AG04450 (cell line): ENCODE measurements around the gene GMCL2. TPM values are rescaled to one million over a fixed set of nuclear protein-coding genes. Genes with fewer than 3 reads are reported as not detected.

Experiments used
- CTCF ChIA-PET: fragments of 300-600, 350-600 bp; formaldehyde crosslinking; extraction: SDS; loops from one replicate; lab custom pipeline; 2022; ENCODE audit warnings: antibody characterized with exemption, inconsistent platforms; lab: Charles Lee
- POLR2A ChIA-PET: fragments of 350-600 bp; formaldehyde crosslinking; extraction: SDS; loops from one replicate; lab custom pipeline; 2021; ENCODE audit warnings: antibody characterized with exemption, inconsistent platforms; lab: Yijun Ruan, JAX
- DNase-seq: peaks from one replicate; pipeline ENCODE4 v3.0.0-alpha.2; 2011; ENCODE audit warnings: low read depth, low spot score
- H3K27ac ChIP-seq: one replicate; pipeline ENCODE4 v1.5.1; 2012; ENCODE audit warnings: low read depth, low read length, control low read depth
- H3K27me3 ChIP-seq: one replicate; pipeline ENCODE4 v1.6.0; 2012; ENCODE audit warnings: low read length; ENCODE audit not compliant: control insufficient read depth, insufficient read depth
- H3K4me3 ChIP-seq: 2 replicates; pipeline ENCODE4 v1.5.1; 2011; ENCODE audit warnings: mild to moderate bottlenecking, low read depth, low read length, control low read depth
- H3K9me3 ChIP-seq: 2 replicates; pipeline ENCODE4 v1.5.1; 2012; ENCODE audit warnings: low read length; ENCODE audit not compliant: control insufficient read depth, insufficient read depth
- polyA plus RNA-seq: library from polyadenylated mRNA; depleted of rRNA; stranded (reverse); fragments of >200 nt; gene quantifications from 2 replicates; pipeline ENCODE4 v1.2.3, GENCODE V29; 2011
- TF ChIP-seq, protein P1 (sequence below): IDR thresholded peaks from 2 replicates; pipeline ENCODE4 v1.5.1; 2011; ENCODE audit warnings: low read depth, low read length, control low read depth, inconsistent platforms

Gene GMCL2
- polyA plus RNA-seq, 1 experiment: not detected

DNA sequence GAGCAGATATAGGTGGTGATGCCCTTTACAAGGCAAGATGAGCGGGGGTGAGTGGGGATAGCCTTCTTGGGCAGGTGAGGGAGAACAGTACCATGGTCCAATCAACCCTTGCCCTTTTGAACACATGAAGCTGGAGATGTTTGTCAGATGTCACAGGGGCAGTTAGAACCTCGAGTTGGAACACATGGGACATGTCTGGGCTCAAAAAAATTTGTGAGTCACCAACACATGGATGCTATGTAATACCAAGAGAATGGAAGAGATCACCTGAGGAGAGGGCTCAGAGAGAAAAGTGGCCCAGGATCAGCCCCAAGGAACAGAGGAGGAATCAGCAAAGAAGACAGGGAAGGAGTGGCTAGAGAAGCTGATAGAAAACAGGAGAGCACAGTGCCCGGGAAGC lies 40.8 kb upstream of the GMCL2 start:
- ChIA-PET CTCF (no interaction called here), POLR2A (interaction anchor here (1.2 to 1.5 kb wide), 2 partner anchors 23 to 24 kb away, joined by 3 to 4 read pairs; partner anchors contain the start of gene HNRNPAB)
- H3K27me3 ChIP-seq: no peaks in the 10 kb centered on the region
- no peak overlapping the region for H3K27ac ChIP-seq
- no peak for DNase-seq
- TF ChIP-seq, protein P1, sequence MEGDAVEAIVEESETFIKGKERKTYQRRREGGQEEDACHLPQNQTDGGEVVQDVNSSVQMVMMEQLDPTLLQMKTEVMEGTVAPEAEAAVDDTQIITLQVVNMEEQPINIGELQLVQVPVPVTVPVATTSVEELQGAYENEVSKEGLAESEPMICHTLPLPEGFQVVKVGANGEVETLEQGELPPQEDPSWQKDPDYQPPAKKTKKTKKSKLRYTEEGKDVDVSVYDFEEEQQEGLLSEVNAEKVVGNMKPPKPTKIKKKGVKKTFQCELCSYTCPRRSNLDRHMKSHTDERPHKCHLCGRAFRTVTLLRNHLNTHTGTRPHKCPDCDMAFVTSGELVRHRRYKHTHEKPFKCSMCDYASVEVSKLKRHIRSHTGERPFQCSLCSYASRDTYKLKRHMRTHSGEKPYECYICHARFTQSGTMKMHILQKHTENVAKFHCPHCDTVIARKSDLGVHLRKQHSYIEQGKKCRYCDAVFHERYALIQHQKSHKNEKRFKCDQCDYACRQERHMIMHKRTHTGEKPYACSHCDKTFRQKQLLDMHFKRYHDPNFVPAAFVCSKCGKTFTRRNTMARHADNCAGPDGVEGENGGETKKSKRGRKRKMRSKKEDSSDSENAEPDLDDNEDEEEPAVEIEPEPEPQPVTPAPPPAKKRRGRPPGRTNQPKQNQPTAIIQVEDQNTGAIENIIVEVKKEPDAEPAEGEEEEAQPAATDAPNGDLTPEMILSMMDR: no peak
- H3K9me3 ChIP-seq: peaks cover 10% of the 10 kb centered on the region
- no peak overlapping the region for H3K4me3 ChIP-seq

DNA sequence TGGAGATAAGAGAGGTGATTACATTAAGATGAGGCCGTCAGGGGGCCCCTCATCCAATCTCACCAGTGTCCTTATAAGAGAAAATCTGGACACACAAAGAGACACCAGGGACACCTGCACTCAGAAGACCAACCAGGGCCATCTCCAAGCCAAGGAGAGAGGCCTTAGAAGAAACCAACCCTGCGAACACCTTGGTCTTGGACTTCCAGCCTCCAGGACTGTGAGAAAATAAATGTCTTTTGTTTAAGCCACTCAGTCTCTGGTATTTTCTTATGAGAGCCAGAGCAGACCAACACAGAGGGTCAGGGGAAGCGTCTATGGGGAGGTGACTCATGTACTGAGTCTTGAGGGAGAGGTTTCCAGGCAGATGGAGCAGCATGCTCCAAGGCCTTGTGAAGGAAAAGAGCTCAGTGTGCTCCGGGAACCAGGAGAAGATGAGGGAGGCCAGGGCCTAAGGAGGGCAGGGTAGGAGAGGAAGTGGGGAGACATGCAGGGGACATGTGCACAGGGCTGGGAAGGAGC lies 40.0 kb upstream of the GMCL2 start:
- Histone ChIP-seq H3K27me3 (no peaks in the 10 kb centered on the region), H3K9me3 (peaks cover 10% of the 10 kb centered on the region), H3K4me3 (no peak overlapping the region), H3K27ac (no peak overlapping the region)
- TF ChIP-seq, protein P1: no peak
- CTCF ChIA-PET: no interaction called here
- DNase-seq: no peak
- POLR2A ChIA-PET: interaction anchor here (1.2 kb wide), 1 partner anchor 23 kb away, joined by 3 read pairs; the partner anchor contains the start of gene HNRNPAB

DNA sequence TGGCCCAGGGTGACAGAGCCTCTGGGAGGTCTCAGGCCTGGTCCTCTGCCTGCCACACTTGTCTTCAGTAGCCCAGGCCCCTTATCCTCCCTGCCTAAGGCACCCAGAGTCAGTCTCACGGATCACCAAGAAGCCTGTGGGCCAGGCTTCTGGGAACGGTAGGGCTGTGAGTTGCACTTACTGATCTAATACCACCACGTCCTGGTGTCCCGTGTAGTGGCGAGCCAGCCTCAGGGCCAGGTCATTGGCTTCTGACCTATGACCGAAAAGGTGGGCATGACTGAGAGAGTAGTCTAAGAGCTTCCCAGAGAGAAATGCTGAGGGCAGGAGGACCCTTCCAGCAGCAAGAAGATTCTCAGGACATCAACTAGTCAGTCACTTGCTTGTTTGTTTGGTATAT lies 38.0 kb upstream of the GMCL2 start:
- TF ChIP-seq, protein P1: no peak
- DNase-seq: no peak
- ChIA-PET POLR2A (interaction anchor here (0.6 kb wide), 1 partner anchor 9 kb away, joined by 3 read pairs; no protein-coding TSS in a partner anchor), CTCF (interaction anchor here (0.6 to 2.3 kb wide), 2 partner anchors 10 to 164 kb away, joined by 6 to 10 read pairs; no protein-coding TSS in a partner anchor)
- peaks cover 10% of the 10 kb centered on the region for H3K9me3 ChIP-seq
- no peaks in the 10 kb centered on the region for H3K27me3 ChIP-seq
- H3K4me3 ChIP-seq: no peak overlapping the region
- no peak overlapping the region for H3K27ac ChIP-seq

DNA sequence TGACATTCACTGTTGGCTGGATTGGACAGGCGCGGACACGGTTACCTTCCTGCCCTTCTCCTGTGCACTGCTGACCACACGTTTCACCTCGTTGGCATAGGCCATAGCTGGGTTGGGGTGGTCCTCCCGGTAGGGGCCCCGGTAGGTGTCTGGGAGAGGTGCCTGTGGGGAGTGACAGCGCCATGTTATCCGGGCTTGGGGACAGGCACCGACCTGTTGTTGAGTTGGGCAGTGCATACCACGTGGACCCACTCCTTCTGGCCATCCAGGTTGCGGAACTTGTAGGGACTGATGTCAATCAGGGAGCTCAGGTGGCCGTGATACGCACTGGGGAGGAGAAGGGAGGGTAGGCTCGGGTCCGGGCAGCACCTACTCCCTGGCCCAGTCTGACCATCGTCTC lies 37.2 kb upstream of the GMCL2 start:
- ChIA-PET POLR2A (no interaction called here), CTCF (interaction anchor here (0.6 to 2.3 kb wide), 2 partner anchors 11 to 163 kb away, joined by 6 to 10 read pairs; no protein-coding TSS in a partner anchor)
- no peak overlapping the region for H3K4me3 ChIP-seq
- no peaks in the 10 kb centered on the region for H3K27me3 ChIP-seq
- no peak overlapping the region for H3K27ac ChIP-seq
- no peak for DNase-seq
- TF ChIP-seq, protein P1: no peak
- peaks cover 10% of the 10 kb centered on the region for H3K9me3 ChIP-seq

DNA sequence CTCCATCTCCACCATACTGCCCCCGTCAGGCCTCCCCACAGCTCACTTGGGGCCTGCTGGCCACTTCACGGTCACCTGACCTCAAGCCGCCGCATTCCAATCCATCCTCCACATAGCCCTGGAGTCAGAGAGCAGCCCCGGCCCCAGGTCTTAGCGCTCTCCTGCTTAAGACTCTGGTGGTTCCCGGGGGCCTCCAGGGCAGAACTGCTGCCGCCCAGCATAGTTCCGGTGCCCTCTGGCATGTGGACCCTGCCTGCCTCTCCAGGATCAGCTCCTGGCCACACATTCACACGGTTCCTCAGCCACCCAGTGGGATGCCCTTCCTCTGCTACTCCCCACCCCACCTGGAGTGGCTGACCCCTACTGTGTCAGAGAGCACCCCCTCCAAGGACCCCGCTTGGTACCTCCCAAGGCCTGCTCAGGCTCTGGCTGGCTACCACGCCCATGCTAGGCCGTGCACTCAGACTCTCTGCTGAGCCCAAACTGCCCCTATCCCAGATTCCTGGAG lies 36.7 kb upstream of the GMCL2 start:
- Histone ChIP-seq H3K27me3 (no peaks in the 10 kb centered on the region), H3K27ac (no peak overlapping the region), H3K4me3 (no peak overlapping the region), H3K9me3 (peaks cover 10% of the 10 kb centered on the region)
- TF ChIP-seq, protein P1: no peak
- CTCF ChIA-PET: no interaction called here
- no peak for DNase-seq
- POLR2A ChIA-PET: no interaction called here
